Measurements from ENCODE around the gene DMAP1. TPM values are rescaled to one million over a fixed set of nuclear protein-coding genes. Genes with fewer than 3 reads are reported as not detected.

Gene DMAP1
- total RNA-seq, 1 experiment from 2014 or later = 40.9 TPM

GRCh38 chr1:44210595-44210994 lies 2.7 kb upstream of the DMAP1 start:
- no peak for TF ChIP-seq MYBL2 (CRISPR knock-in tag; IDR thresholded peaks at IDR 0.05)
- no peak for TF ChIP-seq MLX (CRISPR knock-in tag; IDR thresholded peaks at IDR 0.05)
- TF ChIP-seq, protein P1, sequence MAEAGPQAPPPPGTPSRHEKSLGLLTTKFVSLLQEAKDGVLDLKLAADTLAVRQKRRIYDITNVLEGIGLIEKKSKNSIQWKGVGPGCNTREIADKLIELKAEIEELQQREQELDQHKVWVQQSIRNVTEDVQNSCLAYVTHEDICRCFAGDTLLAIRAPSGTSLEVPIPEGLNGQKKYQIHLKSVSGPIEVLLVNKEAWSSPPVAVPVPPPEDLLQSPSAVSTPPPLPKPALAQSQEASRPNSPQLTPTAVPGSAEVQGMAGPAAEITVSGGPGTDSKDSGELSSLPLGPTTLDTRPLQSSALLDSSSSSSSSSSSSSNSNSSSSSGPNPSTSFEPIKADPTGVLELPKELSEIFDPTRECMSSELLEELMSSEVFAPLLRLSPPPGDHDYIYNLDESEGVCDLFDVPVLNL (CRISPR knock-in tag; IDR thresholded peaks at IDR 0.05; ENCODE audit: borderline replicate concordance, low read depth) = no peak
- no peak for TF ChIP-seq IRF1 (CRISPR knock-in tag; IDR thresholded peaks at IDR 0.05)
- no peak for TF ChIP-seq NR1H2 (CRISPR knock-in tag; IDR thresholded peaks at IDR 0.05)
- TF ChIP-seq NFE2L1 (CRISPR knock-in tag; IDR thresholded peaks at IDR 0.05) = no peak
- no peak for TF ChIP-seq SMAD4 (CRISPR knock-in tag; IDR thresholded peaks at IDR 0.05)
- TF ChIP-seq, protein P2, sequence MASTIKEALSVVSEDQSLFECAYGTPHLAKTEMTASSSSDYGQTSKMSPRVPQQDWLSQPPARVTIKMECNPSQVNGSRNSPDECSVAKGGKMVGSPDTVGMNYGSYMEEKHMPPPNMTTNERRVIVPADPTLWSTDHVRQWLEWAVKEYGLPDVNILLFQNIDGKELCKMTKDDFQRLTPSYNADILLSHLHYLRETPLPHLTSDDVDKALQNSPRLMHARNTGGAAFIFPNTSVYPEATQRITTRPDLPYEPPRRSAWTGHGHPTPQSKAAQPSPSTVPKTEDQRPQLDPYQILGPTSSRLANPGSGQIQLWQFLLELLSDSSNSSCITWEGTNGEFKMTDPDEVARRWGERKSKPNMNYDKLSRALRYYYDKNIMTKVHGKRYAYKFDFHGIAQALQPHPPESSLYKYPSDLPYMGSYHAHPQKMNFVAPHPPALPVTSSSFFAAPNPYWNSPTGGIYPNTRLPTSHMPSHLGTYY (CRISPR knock-in tag; IDR thresholded peaks at IDR 0.05) = no peak
- TF ChIP-seq, protein P3, sequence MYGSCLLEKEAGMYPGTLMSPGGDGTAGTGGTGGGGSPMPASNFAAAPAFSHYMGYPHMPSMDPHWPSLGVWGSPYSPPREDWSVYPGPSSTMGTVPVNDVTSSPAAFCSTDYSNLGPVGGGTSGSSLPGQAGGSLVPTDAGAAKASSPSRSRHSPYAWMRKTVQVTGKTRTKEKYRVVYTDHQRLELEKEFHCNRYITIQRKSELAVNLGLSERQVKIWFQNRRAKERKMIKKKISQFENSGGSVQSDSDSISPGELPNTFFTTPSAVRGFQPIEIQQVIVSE (CRISPR knock-in tag; IDR thresholded peaks at IDR 0.05; ENCODE audit: borderline replicate concordance) = no peak
- TF ChIP-seq FOXP1 (CRISPR knock-in tag; IDR thresholded peaks at IDR 0.05; ENCODE audit: borderline replicate concordance) = no peak
- no peaks in the 10 kb centered on the region for H3K9me3 Mint-ChIP-seq
- ChIA-PET POLR2A (no interaction called here), CTCF (no interaction called here)
- no peak for DNase-seq (ENCODE audit: low spot score)
- H3K36me3 Mint-ChIP-seq = peaks cover 4% of the 10 kb centered on the region; the same call in 1 of the 2 replicates
- H3K27ac Mint-ChIP-seq = no peak overlapping the region
- no peak overlapping the region for H3K4me3 Mint-ChIP-seq
- H3K4me1 Mint-ChIP-seq = peaks cover 9% of the 10 kb centered on the region
- ATAC-seq = no peak
- peaks cover 31% of the 10 kb centered on the region for H3K27me3 Mint-ChIP-seq (ENCODE audit: low read depth)

DNA sequence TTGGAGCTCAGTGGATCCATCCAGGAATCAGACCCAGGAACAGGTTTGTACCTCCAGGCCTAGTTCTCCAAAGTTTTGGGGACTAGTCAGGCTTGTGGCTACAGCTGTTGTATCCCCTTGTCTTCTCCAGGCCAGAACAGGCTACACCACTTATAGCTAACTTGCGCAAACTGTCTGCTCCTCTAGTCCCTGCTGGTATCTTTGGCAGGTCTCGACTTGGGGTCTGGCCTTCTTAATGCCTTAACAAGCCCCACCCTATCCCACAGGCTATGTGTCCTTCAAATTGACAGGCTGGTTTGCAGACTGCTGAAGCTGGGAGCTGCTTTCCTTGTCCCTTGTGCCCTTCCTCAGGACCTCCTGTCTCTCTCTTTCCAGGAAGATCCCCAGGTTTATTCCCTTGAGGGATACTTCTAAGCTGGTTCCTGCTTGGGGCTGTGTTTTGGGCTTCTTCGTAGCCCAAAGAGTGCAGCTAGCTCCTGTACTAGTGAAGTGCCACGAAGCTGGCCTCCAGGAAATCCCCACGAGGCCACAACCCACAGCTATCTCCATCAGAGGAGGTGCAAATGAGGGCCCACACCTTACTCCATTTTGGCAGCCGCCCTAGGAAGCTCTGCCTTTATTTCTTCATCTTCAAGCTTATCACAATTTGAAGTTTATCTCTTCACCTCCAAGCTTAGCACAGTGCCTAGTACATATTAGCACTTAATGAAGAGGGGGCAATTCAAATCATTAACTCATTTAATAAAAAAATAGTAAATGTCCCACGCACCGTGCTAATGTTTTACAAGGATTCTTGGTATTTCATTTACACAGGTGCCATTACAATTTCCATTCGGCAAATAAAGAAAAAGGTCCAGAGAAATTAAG lies 683 bp upstream of the DMAP1 start:
- peak overlapping the region; percentile 96 for H3K4me3 Mint-ChIP-seq
- CTCF ChIA-PET = interaction anchor here (0.6 to 2.3 kb wide), 11 partner anchors 42 to 465 kb away, joined by 3 to 16 read pairs (median 6); no protein-coding TSS in a partner anchor
- ATAC-seq (no peak), DNase-seq (ENCODE audit: low spot score) (no peak)
- peaks cover 20% of the 10 kb centered on the region for H3K27me3 Mint-ChIP-seq (ENCODE audit: low read depth)
- H3K4me1 Mint-ChIP-seq = peaks cover 9% of the 10 kb centered on the region
- peaks cover 16% of the 10 kb centered on the region; the same call in 1 of the 2 replicates for H3K36me3 Mint-ChIP-seq
- H3K27ac Mint-ChIP-seq = no peak overlapping the region
- TF ChIP-seq CTCF (IDR thresholded peaks at IDR 0.05) = no peak
- TF ChIP-seq NFE2L1 (CRISPR knock-in tag; IDR thresholded peaks at IDR 0.05) = no peak
- no peak for TF ChIP-seq GTF2I (CRISPR knock-in tag; conservative IDR thresholded peaks at IDR 0.05)
- TF ChIP-seq, protein P4, sequence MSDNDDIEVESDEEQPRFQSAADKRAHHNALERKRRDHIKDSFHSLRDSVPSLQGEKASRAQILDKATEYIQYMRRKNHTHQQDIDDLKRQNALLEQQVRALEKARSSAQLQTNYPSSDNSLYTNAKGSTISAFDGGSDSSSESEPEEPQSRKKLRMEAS (CRISPR knock-in tag; IDR thresholded peaks at IDR 0.05) = no peak
- H3K9me3 Mint-ChIP-seq = no peaks in the 10 kb centered on the region
- POLR2A ChIA-PET = interaction anchor here (0.9 kb wide), 1 partner anchor 10 kb away, joined by 4 read pairs; no protein-coding TSS in a partner anchor
